ENCODE results near the gene RNF213. TPM values are rescaled to one million over a fixed set of nuclear protein-coding genes. Genes with fewer than 3 reads are reported as not detected.

RNF213 gene
- total RNA-seq, 1 donor from 2014 or later, result 110 TPM

DNA sequence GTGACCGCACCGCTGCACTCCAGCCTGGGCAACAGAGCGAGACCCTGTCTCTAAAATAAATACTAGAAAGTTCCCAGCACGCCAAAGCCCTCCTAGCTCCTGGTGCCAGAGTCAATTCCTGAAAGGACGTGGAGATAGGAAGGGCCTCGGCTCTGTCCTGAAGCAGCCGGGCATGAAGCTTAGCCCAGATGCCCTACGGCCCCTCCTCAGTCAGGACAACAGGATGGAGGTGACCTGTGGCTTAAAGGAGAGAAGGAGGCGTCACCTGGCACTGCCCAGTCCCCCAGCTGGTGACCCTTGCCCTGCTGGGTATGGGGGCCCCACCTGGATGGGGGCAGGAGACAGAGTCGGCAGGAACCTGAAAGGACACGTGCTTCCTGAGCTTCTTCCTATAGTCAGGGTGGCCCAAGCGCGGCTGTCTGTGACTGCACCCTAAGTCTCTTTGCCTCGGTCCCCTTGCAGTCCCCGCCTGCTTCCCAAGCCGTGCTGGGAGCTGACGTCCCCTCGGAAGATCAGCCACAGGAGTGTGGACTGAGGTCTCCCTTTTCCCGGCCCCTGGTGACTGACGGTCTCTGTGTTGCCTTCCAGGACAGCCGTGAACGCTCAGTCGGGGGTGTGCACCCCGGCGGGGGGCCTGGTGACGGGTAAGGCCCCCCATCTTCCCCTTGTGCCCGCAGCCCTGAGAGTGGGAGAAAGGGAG lies 14.9 kb upstream of the RNF213 start:
- DNase-seq (ENCODE audit: low spot score), result no peak
- Mint-ChIP-seq H3K9me3 (ENCODE audit: unreplicated experiment) (no peaks in the 10 kb centered on the region), H3K36me3 (ENCODE audit: low read depth, unreplicated experiment) (peaks cover 20% of the 10 kb centered on the region), H3K4me3 (ENCODE audit: unreplicated experiment) (peak overlapping the region; percentile 34), H3K27me3 (ENCODE audit: unreplicated experiment) (peaks cover 7% of the 10 kb centered on the region), H3K27ac (ENCODE audit: unreplicated experiment) (peak overlapping the region; percentile 57), H3K4me1 (ENCODE audit: unreplicated experiment) (no peaks in the 10 kb centered on the region)
- TF ChIP-seq, protein P1, sequence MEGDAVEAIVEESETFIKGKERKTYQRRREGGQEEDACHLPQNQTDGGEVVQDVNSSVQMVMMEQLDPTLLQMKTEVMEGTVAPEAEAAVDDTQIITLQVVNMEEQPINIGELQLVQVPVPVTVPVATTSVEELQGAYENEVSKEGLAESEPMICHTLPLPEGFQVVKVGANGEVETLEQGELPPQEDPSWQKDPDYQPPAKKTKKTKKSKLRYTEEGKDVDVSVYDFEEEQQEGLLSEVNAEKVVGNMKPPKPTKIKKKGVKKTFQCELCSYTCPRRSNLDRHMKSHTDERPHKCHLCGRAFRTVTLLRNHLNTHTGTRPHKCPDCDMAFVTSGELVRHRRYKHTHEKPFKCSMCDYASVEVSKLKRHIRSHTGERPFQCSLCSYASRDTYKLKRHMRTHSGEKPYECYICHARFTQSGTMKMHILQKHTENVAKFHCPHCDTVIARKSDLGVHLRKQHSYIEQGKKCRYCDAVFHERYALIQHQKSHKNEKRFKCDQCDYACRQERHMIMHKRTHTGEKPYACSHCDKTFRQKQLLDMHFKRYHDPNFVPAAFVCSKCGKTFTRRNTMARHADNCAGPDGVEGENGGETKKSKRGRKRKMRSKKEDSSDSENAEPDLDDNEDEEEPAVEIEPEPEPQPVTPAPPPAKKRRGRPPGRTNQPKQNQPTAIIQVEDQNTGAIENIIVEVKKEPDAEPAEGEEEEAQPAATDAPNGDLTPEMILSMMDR (IDR thresholded peaks at IDR 0.05; ENCODE audit: unreplicated experiment), result no peak

DNA sequence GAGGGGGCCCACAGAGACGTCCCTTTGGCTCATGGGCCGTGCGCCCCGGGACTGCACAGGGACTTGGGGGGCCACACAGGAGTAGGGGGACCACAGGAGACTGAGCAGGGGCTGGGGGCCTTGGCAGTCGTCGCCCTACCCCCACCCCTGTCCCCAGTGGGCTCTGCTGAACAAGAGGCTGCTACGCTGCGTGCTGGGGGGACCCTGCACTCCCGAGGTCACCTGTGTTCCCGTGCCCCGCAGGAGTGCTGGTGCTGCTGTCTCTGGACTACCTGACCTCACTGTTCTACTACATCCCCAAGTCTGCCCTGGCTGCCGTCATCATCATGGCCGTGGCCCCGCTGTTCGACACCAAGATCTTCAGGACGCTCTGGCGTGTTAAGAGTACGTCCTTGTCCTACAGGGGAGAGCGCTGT lies 14.4 kb upstream of the RNF213 start:
- Mint-ChIP-seq H3K27me3 (ENCODE audit: unreplicated experiment) (peaks cover 7% of the 10 kb centered on the region), H3K9me3 (ENCODE audit: unreplicated experiment) (no peaks in the 10 kb centered on the region), H3K36me3 (ENCODE audit: low read depth, unreplicated experiment) (peaks cover 19% of the 10 kb centered on the region), H3K4me1 (ENCODE audit: unreplicated experiment) (no peaks in the 10 kb centered on the region), H3K4me3 (ENCODE audit: unreplicated experiment) (peak overlapping the region; percentile 81), H3K27ac (ENCODE audit: unreplicated experiment) (peak overlapping the region; percentile 53)
- DNase-seq (ENCODE audit: low spot score), result no peak
- TF ChIP-seq, protein P1 (IDR thresholded peaks at IDR 0.05; ENCODE audit: unreplicated experiment), result no peak

DNA sequence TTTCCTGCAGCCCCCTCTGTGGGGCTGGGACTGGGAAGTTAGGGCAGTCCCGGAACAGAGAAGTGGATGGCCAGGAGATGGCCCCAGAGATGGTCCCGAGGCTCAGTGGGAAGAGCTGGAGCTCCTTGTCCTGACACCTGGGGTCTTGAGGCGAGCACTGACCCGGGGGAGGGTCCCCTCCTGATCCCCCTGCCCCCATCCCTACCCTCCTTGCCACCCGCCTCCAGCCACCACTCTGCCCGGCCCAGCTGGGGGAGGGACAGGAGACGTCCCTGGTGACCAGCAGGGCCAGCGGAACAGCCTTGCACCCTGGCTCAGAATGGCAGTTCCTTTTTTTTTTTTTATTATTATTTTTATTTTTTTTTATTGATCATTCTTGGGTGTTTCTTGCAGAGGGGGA lies 13.9 kb upstream of the RNF213 start:
- H3K4me3 Mint-ChIP-seq (ENCODE audit: unreplicated experiment), result no peak overlapping the region
- TF ChIP-seq, protein P1 (IDR thresholded peaks at IDR 0.05; ENCODE audit: unreplicated experiment), result no peak
- no peak overlapping the region for H3K27ac Mint-ChIP-seq (ENCODE audit: unreplicated experiment)
- H3K4me1 Mint-ChIP-seq (ENCODE audit: unreplicated experiment), result no peaks in the 10 kb centered on the region
- H3K36me3 Mint-ChIP-seq (ENCODE audit: low read depth, unreplicated experiment), result peaks cover 14% of the 10 kb centered on the region
- no peak for DNase-seq (ENCODE audit: low spot score)
- no peaks in the 10 kb centered on the region for H3K9me3 Mint-ChIP-seq (ENCODE audit: unreplicated experiment)
- H3K27me3 Mint-ChIP-seq (ENCODE audit: unreplicated experiment), result peaks cover 7% of the 10 kb centered on the region

DNA sequence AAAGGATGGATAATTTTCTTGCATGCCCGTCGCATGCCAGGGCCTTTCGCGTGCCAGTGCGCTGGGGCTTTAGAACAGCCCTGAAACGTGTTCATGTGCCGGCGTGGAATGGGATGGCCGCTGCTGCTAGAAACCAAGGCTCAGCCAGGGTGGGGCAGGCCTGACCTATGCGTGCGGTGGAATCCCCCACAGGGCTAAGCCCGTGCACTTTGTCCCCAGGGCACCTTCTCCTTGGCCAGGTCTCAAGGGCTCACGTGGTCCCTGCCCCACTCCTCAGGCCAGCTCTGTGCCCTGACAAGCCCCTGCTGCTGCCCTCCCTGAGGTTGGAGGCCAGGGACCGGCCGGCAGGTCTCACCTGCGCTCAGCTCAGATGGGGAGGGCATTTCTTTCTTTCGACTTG lies 13.1 kb upstream of the RNF213 start:
- TF ChIP-seq, protein P1 (IDR thresholded peaks at IDR 0.05; ENCODE audit: unreplicated experiment), result no peak
- Mint-ChIP-seq H3K9me3 (ENCODE audit: unreplicated experiment) (no peaks in the 10 kb centered on the region), H3K4me1 (ENCODE audit: unreplicated experiment) (no peaks in the 10 kb centered on the region), H3K27me3 (ENCODE audit: unreplicated experiment) (peaks cover 7% of the 10 kb centered on the region), H3K27ac (ENCODE audit: unreplicated experiment) (no peak overlapping the region), H3K36me3 (ENCODE audit: low read depth, unreplicated experiment) (peaks cover 14% of the 10 kb centered on the region), H3K4me3 (ENCODE audit: unreplicated experiment) (no peak overlapping the region)
- DNase-seq (ENCODE audit: low spot score), result no peak
